Thoracic aorta (tissue), 2 donors: Measurements from ENCODE around the gene KRT12. TPM values are rescaled to one million over a fixed set of nuclear protein-coding genes. Genes with fewer than 3 reads are reported as not detected.
A peak's percentile ranks its signal among the peaks of the same experiment; 100 is the strongest.
"Not testable (repeated sequence)": the region's sequence is repeated elsewhere in the genome, so short reads cannot be mapped to it uniquely, and the experiment has no call there.

ENCODE experiments used
- ATAC-seq: fragments of 150-250 bp; one replicate; pipeline ENCODE4 v1.8.0; 2017; ENCODE audit warnings: low read depth; ENCODE audit not compliant: insufficient number of reproducible peaks, low FRiP score
- DNase-seq: peaks from one replicate; pipeline ENCODE4 v3.0.0-alpha.2; 2020; ENCODE audit warnings: low spot score
- H3K27ac ChIP-seq, 2 donors: fragments of 200-600 bp; sonication (generic); 1 replicate in 1 of 2; 2 replicates in 1 of 2; pipeline ENCODE4 v1.5.1; 2016; ENCODE audit warnings: mild to moderate bottlenecking in 2 of 2, moderate library complexity in 2 of 2
- H3K27me3 ChIP-seq: fragments of 200-600 bp; sonication (generic); replicated peaks from 2 replicates; pipeline ENCODE4 v1.6.0; 2016; ENCODE audit warnings: mild to moderate bottlenecking; ENCODE audit not compliant: insufficient read depth
- H3K36me3 ChIP-seq: fragments of 200-600 bp; sonication (generic); one replicate; pipeline ENCODE4 v1.5.1; 2016
- H3K4me1 ChIP-seq, 2 donors: fragments of 200-600 bp; sonication (generic); 1 replicate in 1 of 2; 2 replicates in 1 of 2; pipeline versions ENCODE4 v1.5.1 to v1.6.0; 2016; ENCODE audit warnings: low read depth in 2 of 2, mild to moderate bottlenecking in 1 of 2; ENCODE audit not compliant: control insufficient read depth in 1 of 2
- H3K4me3 ChIP-seq: fragments of 200-600 bp; sonication (generic); 2 replicates; pipeline ENCODE4 v1.5.1; 2016; ENCODE audit warnings: mild to moderate bottlenecking
- H3K9me3 ChIP-seq: fragments of 200-600 bp; sonication (generic); 2 replicates; pipeline ENCODE4 v1.5.1; 2016
- CTCF ChIP-seq: fragments of 200-600 bp; sonication (generic); IDR thresholded peaks from one replicate; pipeline ENCODE4 v1.5.1; 2019; ENCODE audit warnings: antibody characterized with exemption
- total RNA-seq, 2 donors: library from RNA; depleted of rRNA; stranded (reverse); fragments of >200 nt; gene quantifications; one replicate each; pipeline versions ENCODE4 v1.1.0 to v1.2.3, GENCODE V29; 2016

The KRT12 gene
- total RNA-seq, 2 donors from 2014 or later, result not detected

- no peaks in the 10 kb centered on the region for H3K36me3 ChIP-seq
- DNase-seq (no peak), ATAC-seq (no peak)
- H3K4me3 ChIP-seq, result no peak overlapping the region
- H3K9me3 ChIP-seq, result no peaks in the 10 kb centered on the region
- no peak overlapping the region for H3K27ac ChIP-seq
- TF ChIP-seq CTCF, result no peak
- no peaks in the 10 kb centered on the region for H3K4me1 ChIP-seq
- H3K27me3 ChIP-seq, result no peaks in the 10 kb centered on the region
These were observed 3.9 kb downstream of the KRT12 start for GRCh38 chr17:40862985-40863733.

DNA sequence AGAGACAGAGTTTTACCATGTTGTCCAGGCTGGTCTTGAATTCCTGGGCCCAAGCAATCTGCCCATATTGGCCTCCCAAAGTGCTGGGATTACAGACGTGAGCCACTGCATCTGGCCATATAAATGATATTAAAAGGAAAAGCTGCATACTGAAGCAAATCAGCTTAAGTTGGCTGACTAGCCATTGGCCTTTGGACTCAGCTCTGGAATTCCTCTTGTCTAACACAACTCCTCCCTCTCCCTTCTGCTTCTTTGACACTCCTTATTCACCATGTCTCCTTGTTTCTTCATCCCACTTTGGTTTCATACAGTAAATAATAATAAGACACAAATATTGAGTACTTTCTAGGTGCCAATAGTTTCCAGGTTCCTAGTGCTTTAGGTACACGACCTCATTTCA, 7.5 kb downstream of the KRT12 start:
- ATAC-seq, result no peak
- Histone ChIP-seq H3K27me3 (no peaks in the 10 kb centered on the region), H3K9me3 (no peaks in the 10 kb centered on the region), H3K4me1 (peaks cover 0 to 3% of the 10 kb centered on the region in 2 donors), H3K4me3 (no peak overlapping the region), H3K36me3 (no peaks in the 10 kb centered on the region), H3K27ac (no peak overlapping the region)
- DNase-seq, result no peak
- TF ChIP-seq CTCF, result no peak

GRCh38 chr17:40858667-40859066, 8.4 kb downstream of the KRT12 start:
- H3K4me3 ChIP-seq, H3K36me3 ChIP-seq, H3K4me1 ChIP-seq, DNase-seq, H3K27me3 ChIP-seq, H3K9me3 ChIP-seq, H3K27ac ChIP-seq, ATAC-seq: not testable (repeated sequence)

DNA sequence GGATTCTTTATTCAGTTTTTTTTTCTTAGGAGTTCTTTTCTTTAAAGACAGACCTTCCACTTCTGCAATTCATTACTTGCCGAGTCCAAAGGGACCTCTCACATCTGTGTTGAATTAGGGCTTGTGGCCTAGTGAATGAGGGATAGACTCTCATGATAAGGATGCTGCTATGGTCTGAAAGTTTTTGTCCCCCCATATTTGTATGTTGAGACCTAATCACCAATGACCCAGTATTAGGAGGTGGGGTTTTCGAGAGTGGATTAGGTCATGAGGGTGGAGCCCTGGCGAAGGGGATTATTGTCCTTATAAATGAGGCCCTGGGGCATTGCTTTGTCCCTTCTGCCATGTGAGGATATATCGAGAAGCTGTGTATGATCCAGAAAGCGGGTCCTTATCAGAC, 9.5 kb downstream of the KRT12 start:
- Histone ChIP-seq H3K4me1 (peaks cover 0 to 5% of the 10 kb centered on the region in 2 donors), H3K27me3 (no peaks in the 10 kb centered on the region), H3K4me3 (no peak overlapping the region), H3K36me3 (no peaks in the 10 kb centered on the region), H3K27ac (no peak overlapping the region), H3K9me3 (no peaks in the 10 kb centered on the region)
- ATAC-seq (no peak), DNase-seq (no peak)
- no peak for TF ChIP-seq CTCF

DNA sequence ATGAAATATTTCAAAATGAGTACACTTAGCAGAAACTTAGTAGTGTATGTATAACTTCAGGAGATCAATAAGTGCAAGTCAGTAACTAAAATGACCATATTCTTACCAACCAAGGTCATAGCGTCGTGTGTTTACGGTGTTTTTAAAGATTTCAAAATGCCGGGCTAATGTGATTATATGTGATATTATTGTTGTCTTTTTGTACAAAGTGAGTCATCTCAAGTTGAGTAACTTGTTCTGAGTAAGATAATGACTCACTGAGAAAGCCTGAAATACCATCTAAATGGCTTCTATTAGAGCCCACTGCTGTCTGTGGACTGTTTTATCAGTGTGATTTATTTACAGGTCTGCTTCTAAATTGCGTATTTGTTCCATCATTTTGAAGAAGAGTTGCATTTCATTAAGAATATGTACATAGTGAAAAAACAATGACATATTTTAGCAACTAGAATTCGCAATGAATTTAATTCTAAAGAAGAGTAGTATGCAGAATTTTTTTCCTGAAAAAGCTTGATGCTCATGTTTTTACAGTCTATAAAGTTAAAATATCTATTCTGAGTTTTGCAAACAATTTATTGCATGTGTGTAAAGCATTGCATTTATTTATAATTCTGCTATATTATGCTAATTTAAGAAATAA, 12.7 kb downstream of the KRT12 start:
- TF ChIP-seq CTCF, result no peak
- ATAC-seq (peak; percentile 73), DNase-seq (no peak)
- Histone ChIP-seq H3K36me3 (no peaks in the 10 kb centered on the region), H3K4me3 (no peak overlapping the region), H3K9me3 (no peaks in the 10 kb centered on the region), H3K27me3 (no peaks in the 10 kb centered on the region), H3K27ac (no peak overlapping the region), H3K4me1 (peaks cover 0 to 5% of the 10 kb centered on the region in 2 donors)
